NCI-H2227 (cell line): Measurements from ENCODE around the gene PLA2R1.
"Not testable (repeated sequence)": the region's sequence is repeated elsewhere in the genome, so short reads cannot be mapped to it uniquely, and the experiment has no call there.

Source experiments
- DNase-seq: peaks from one replicate; lab custom pipeline; 2025; ENCODE audit not compliant: unreplicated experiment; lab: John Stamatoyannopoulos, UW

PLA2R1 gene

GRCh38 chr2:160063879-160064612 is 1.6 kb upstream of the PLA2R1 start:
- DNase-seq = no peak

- peak; percentile 18 for DNase-seq
These were observed 856 bp upstream of the PLA2R1 start for GRCh38 chr2:160063271-160063670.

DNA sequence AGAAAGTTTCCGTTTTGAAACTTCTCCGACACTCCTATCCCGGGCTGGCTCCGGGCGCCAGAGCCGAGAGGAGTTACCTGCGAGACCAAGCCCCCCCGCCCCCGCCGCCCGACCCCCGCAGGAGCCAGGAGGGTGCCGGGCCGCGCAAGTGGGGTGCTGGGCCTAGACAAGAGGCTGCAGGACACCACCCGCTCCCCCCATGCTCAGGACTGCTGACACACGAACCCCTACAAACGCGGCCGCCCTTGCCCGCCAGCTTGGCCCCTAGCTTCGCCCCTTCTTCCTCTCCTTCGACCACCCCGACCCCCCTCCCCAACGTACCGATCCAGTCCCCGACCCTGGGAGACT is 497 bp downstream of the PLA2R1 start:
- DNase-seq = no peak

DNA sequence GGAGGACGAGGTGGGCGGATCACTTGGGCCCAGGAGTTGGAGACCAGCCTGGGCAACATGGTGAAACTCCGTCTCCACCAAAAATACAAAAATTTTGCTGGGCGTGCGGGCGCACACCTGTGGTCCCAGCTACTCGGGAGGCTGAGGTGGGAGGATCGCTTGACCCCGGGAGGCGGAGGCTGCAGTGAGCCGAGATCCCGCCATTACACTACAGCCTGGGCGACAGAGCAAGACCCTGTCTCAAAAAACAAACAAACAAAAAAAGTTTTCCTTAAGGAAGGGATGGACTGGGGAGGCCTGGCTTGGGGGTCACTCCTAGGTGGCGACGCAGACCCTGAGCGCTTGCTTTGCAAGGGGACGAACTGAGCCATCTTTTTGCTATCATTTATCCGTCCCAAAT is 882 bp downstream of the PLA2R1 start:
- no peak for DNase-seq

- no peak for DNase-seq
These were observed 2.1 kb downstream of the PLA2R1 start for GRCh38 chr2:160060297-160060696.

- no peak for DNase-seq
These were observed 5.1 kb downstream of the PLA2R1 start for GRCh38 chr2:160057356-160057755.

GRCh38 chr2:160055726-160056108 is 6.7 kb downstream of the PLA2R1 start:
- DNase-seq = no peak

GRCh38 chr2:160054984-160055725 is 7.3 kb downstream of the PLA2R1 start:
- no peak for DNase-seq

GRCh38 chr2:160053946-160054345 is 8.5 kb downstream of the PLA2R1 start:
- no peak for DNase-seq

GRCh38 chr2:160052531-160052930 is 9.9 kb downstream of the PLA2R1 start:
- no peak for DNase-seq

DNA sequence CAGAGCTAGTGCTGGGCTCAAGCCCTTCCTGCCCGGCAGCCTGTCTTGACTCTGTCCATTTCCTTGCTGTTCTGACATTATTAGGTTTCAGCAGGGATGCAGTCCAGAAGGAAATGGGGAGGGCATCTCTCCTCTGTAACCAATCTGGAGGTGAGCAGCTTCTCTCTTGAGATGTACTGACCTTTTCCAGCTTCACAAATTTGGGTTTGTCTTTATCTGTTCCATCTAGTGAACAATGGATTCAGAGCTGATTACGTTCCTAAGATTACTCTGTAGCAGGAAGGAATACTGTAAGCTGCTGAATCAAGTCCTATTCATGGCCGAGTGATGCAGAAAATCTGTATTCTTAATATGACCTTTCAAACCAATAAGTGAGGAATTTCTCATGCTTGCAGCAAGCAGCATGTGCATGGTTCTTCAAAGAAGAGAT is 11.0 kb downstream of the PLA2R1 start:
- DNase-seq = no peak

DNA sequence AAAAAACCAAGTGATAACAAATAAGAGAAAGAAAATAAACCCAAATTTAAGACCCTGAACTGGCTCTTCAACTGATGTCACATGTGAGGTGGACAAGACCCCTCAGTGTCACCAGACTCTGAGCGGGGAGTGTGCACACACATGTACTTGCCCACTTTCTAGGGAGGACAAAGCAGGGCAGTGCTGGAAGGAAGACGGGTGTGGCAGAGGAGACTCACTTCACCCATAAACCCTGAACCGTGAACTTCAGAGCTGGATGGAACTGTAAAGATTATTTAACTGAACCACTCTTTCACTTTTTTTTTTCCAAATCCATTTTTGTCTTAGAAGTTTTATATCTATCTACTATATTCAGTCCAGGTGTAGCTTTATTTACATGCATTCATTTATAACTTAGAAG is 12.3 kb downstream of the PLA2R1 start:
- DNase-seq = no peak

DNA sequence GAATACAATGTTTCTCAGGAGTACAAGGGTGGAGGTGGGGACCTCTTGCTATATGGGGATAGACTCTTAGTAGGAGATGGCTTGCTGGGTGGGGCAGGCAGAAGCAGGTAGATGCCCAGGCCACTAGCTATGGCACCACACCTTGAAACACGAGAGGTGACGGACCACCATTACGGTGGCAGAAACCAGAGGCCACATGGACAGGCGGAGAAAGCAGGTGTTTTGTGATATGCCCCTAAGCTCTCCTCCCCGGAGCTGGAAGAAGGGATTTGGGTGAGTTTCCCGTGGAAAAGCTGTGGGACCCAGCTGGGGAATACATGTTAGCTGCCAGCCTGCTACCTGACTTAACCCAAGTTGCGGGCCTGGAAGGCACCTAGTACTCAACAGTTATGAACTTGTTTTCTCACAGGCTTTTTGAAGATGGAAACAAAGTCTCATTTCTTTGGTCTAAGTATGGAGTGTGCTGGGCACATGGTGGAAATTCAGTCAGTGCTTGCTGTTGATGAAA is 16.7 kb downstream of the PLA2R1 start:
- DNase-seq = no peak

GRCh38 chr2:160044728-160045127 is 17.7 kb downstream of the PLA2R1 start:
- DNase-seq = no peak

- DNase-seq = no peak
These were observed 19.1 kb downstream of the PLA2R1 start for GRCh38 chr2:160043265-160043664.

- no peak for DNase-seq
These were observed 20.4 kb downstream of the PLA2R1 start for GRCh38 chr2:160042054-160042453.

DNA sequence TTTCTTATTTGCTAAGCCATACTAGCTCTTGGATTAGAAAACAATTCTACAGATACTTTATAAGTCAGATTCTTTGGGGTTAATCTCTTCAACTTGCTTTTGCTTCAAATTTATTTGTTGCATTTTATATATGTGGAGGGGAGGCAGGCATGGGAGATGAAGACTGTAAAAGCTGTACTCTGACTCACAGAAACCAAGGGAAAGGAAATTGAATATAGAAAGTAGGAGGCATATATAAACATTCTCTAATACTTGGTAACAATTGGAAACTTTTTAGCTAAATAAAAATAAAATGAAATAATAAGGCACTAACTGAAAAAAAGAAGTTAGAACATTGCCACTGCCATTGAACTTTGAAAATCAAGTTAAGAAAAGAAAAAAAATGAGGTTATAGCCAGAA is 21.3 kb downstream of the PLA2R1 start:
- DNase-seq = no peak

DNA sequence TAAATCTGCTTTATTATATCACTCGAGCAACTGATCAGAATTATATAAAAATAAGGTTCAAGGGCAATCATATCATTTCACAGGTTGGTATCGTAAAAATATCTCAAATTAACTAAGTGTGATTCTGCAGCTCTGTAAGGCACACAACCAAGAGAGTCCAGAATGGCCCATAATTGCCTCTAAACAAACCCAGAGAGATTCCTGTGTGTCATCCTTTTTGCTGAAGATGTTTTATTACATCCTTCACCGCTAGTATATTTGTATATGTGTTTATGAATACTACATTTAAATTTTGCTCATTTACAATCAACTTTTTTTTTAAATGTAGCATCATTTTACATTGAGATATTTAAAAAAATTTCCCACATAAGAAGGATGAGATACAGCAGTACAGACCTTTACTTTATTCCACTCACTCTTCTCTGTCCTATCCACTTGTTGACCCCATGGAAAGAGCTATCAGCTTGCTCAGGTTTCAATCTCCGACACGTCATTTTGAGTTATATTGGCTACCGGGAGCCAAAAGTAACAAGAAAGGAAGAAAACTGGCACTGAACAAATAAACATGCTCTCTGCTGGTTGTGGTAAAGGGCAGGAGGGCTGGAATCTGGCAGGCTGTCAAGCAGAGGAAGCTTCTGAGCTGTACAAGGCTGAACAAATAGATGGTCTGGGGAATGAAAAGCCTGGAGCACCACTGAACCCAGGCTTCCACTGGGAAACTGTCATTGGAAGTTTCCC is 23.1 kb downstream of the PLA2R1 start:
- no peak for DNase-seq

DNA sequence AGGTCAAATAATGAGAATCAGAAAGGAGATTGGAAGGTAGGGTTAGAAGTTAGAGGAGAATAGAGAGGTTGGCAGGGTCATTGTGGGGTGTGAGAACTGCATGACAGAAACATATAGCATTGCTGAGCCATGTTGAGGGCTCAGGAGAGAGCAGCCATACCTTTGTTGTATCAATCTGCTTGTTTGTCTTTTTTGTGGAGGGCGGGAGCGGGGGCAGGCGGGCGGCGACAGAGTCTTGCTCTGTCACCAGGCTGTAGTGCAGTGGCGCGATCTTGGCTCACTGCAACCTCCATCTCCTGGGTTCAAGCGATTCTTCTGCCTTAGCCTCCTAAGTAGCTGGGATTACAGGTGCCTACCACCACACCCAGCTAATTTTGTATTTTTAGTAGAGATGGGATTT is 23.8 kb downstream of the PLA2R1 start:
- DNase-seq = not testable (repeated sequence)

DNA sequence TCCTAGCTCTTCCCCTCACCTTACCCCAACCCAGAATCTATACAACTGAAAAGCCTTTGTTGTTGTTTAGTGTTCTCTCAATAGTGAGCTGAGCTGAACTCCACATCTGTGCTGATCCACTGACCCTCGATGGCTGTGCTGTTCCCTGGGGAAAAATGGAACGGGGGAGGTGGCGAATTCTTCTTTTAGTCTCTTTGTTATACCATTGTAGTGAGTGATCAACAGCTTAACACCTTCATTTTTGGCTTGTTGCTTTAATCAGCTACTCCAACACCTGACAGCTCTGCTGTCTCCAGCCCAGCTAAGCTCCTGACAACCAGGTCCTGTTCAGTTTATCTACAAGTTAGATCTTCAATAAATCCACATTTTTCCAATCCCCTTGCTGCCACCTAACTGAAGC is 25.7 kb downstream of the PLA2R1 start:
- no peak for DNase-seq

- no peak for DNase-seq
These were observed 27.3 kb downstream of the PLA2R1 start for GRCh38 chr2:160035125-160035524.

DNA sequence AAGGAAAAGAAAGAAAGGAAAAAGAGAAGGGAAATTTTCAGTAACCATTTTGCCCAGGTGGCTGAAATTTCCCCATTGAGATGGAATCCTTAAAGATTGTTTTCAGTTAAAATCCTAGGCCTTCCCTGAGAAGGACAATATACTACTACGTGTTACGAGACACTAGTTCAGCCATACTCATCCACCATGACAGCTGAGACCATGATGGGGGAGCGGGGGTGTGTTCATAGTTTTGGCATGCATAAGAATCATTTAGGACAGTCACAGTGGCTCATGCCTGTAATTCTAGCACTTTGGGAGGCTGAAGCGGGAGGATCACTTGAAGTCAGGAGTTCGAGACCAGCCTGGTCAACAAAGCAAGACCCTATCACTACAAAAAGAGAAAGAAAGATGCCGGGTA is 28.0 kb downstream of the PLA2R1 start:
- no peak for DNase-seq
